Naive thymus-derived CD8-positive, alpha-beta T cell (primary cell): ENCODE measurements around the gene MAGI2. TPM values are rescaled to one million over a fixed set of nuclear protein-coding genes. Genes with fewer than 3 reads are reported as not detected.

ENCODE experiments used
- ATAC-seq, 2 donors: fragments of 150-1000 bp; cut with Tn5 transposase in 1 of 2; sonication (Bioruptor Pico), chemical (Tn5 transposase) in 1 of 2; 1 replicate in 1 of 2; 2 replicates in 1 of 2; pipeline ENCODE4 v1.10.0; 2021; ENCODE audit warnings: mild to moderate bottlenecking in 2 of 2, moderate library complexity in 2 of 2
- POLR2A ChIA-PET: fragments of 350-600 bp; sonication (Branson Sonifier 250); formaldehyde crosslinking; loops from one replicate; lab custom pipeline; 2021; ENCODE audit warnings: antibody characterized with exemption; lab: Charles Lee
- DNase-seq, 10 donors: peaks; one replicate each; pipeline versions ENCODE4 v3.0.0 to v3.0.0-alpha.2; 2020 to 2022
- H3K27ac Mint-ChIP-seq, 10 donors: one replicate each; pipeline ENCODE4 v1.8.0; 2020 to 2022; ENCODE audit warnings: mild to moderate bottlenecking in 10 of 10, mixed read lengths in 10 of 10, moderate library complexity in 4 of 10, inconsistent platforms in 1 of 10
- H3K27me3 Mint-ChIP-seq, 5 donors: one replicate each; pipeline ENCODE4 v1.8.0; 2021 to 2022; ENCODE audit warnings: mixed read lengths in 5 of 5
- H3K36me3 Mint-ChIP-seq, 3 donors: one replicate each; pipeline ENCODE4 v1.8.0; 2020 to 2022; ENCODE audit warnings: mixed read lengths in 3 of 3, mild to moderate bottlenecking in 2 of 3, inconsistent platforms in 1 of 3
- H3K4me1 Mint-ChIP-seq, 4 donors: one replicate each; pipeline ENCODE4 v1.8.0; 2021 to 2022; ENCODE audit warnings: mixed read lengths in 4 of 4
- H3K4me3 Mint-ChIP-seq, 10 donors: one replicate each; pipeline ENCODE4 v1.8.0; 2020 to 2022; ENCODE audit warnings: mild to moderate bottlenecking in 10 of 10, mixed read lengths in 10 of 10, moderate library complexity in 6 of 10, inconsistent platforms in 1 of 10
- H3K9me3 Mint-ChIP-seq, 9 donors: one replicate each; pipeline ENCODE4 v1.8.0; 2020 to 2022; ENCODE audit warnings: mixed read lengths in 9 of 9, mild to moderate bottlenecking in 3 of 9, inconsistent platforms in 1 of 9, moderate library complexity in 1 of 9
- polyA plus RNA-seq, 3 donors: library from polyadenylated mRNA; unstranded; fragments of 300-500 nt; fragmentation: Illumina TruSeq; gene quantifications; one replicate each; pipeline ENCODE4 v1.2.3, GENCODE V29; 2021
- total RNA-seq, 8 experiments: library from RNA in 2 of 8; stranded (reverse) in 2 of 8; gene quantifications; one replicate each; pipeline ENCODE4 v1.2.3 and lab custom pipeline; 2021 to 2026

The MAGI2 gene
- total and polyA plus RNA-seq, 5 experiments from 2014 or later, result 0.02 to 0.65 (median 0.37) TPM; not detected in 1

DNA sequence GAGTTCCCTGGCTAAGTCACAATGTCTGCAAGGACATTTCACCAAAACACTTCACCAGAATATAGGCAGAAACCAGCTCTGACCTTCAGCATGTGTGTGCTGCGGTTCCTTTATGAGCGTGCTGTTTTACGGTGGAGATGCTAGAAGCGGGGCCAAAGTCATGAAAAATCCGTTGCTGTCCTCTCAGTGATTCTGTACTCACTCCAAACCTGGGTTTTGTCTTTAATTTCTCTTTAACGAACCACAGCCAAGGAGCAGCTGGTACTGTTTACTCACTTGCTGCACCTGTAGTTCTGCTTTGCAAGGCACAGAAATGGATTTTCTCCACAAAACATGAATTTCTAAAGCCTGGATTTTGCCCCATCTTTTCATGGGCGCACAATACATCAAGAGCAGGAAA lies 1015.0 kb downstream of the MAGI2 start:
- peaks cover 0 to 4% (median 0%) of the 10 kb centered on the region in 9 donors for H3K9me3 Mint-ChIP-seq
- ATAC-seq, result no peak
- H3K4me3 Mint-ChIP-seq, result no peak overlapping the region
- no peaks in the 10 kb centered on the region for H3K36me3 Mint-ChIP-seq
- peaks cover 0 to 10% (median 0%) of the 10 kb centered on the region in 5 donors for H3K27me3 Mint-ChIP-seq
- no peaks in the 10 kb centered on the region for H3K4me1 Mint-ChIP-seq
- no peak for DNase-seq
- POLR2A ChIA-PET, result no interaction called here
- H3K27ac Mint-ChIP-seq, result no peak overlapping the region

- peaks cover 0 to 4% (median 0%) of the 10 kb centered on the region in 9 donors for H3K9me3 Mint-ChIP-seq
- no peak for ATAC-seq
- no peak overlapping the region for H3K4me3 Mint-ChIP-seq
- POLR2A ChIA-PET, result no interaction called here
- DNase-seq, result no peak
- peaks cover 0 to 10% (median 0%) of the 10 kb centered on the region in 5 donors for H3K27me3 Mint-ChIP-seq
- no peak overlapping the region for H3K27ac Mint-ChIP-seq
- H3K4me1 Mint-ChIP-seq, result no peaks in the 10 kb centered on the region
- no peaks in the 10 kb centered on the region for H3K36me3 Mint-ChIP-seq
Measured at GRCh38 chr7:78437118-78437517, 1016.3 kb downstream of the MAGI2 start.

GRCh38 chr7:78435355-78435754 lies 1018.1 kb downstream of the MAGI2 start:
- Mint-ChIP-seq H3K36me3 (no peaks in the 10 kb centered on the region), H3K9me3 (peaks cover 0 to 4% (median 0%) of the 10 kb centered on the region in 9 donors), H3K4me1 (no peaks in the 10 kb centered on the region), H3K4me3 (no peak overlapping the region), H3K27ac (no peak overlapping the region), H3K27me3 (peaks cover 0 to 10% (median 0%) of the 10 kb centered on the region in 5 donors)
- ATAC-seq, result no peak
- POLR2A ChIA-PET, result no interaction called here
- DNase-seq, result no peak

- H3K36me3 Mint-ChIP-seq, result no peaks in the 10 kb centered on the region
- ATAC-seq (no peak), DNase-seq (no peak)
- H3K4me3 Mint-ChIP-seq, result no peak overlapping the region
- no peaks in the 10 kb centered on the region for H3K4me1 Mint-ChIP-seq
- no peak overlapping the region for H3K27ac Mint-ChIP-seq
- POLR2A ChIA-PET, result no interaction called here
- H3K27me3 Mint-ChIP-seq, result peaks cover 0 to 10% (median 0%) of the 10 kb centered on the region in 5 donors
- H3K9me3 Mint-ChIP-seq, result peaks cover 0 to 4% (median 0%) of the 10 kb centered on the region in 9 donors
Measured at GRCh38 chr7:78434281-78434680, 1019.2 kb downstream of the MAGI2 start.

DNA sequence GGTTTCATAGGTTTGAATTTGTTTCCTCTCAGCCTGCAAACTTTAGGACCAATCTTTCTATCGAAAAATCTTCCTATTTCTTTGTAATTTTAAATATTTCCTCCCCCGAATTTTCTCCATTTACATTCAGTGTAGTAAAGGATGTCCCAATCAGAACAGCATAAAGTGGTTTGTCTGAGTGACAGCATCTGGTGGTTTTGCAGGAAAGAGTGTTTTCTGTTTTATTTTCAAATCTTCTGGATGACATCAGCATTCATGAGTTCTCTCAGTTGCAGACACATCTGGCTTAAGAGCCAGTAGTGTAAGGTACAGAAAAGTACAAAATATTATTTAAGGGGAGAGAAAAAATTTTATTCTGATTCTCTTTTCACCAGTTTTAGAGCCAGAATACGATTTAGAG lies 1020.0 kb downstream of the MAGI2 start:
- peaks cover 0 to 10% (median 0%) of the 10 kb centered on the region in 5 donors for H3K27me3 Mint-ChIP-seq
- no peak for ATAC-seq
- H3K36me3 Mint-ChIP-seq, result no peaks in the 10 kb centered on the region
- DNase-seq, result no peak
- no peak overlapping the region for H3K27ac Mint-ChIP-seq
- peaks cover 0 to 4% (median 0%) of the 10 kb centered on the region in 9 donors for H3K9me3 Mint-ChIP-seq
- POLR2A ChIA-PET, result no interaction called here
- H3K4me3 Mint-ChIP-seq, result no peak overlapping the region
- H3K4me1 Mint-ChIP-seq, result no peaks in the 10 kb centered on the region

- Mint-ChIP-seq H3K4me3 (no peak overlapping the region), H3K27me3 (peaks cover 0 to 6% (median 2%) of the 10 kb centered on the region in 5 donors), H3K9me3 (peaks cover 0 to 10% (median 3%) of the 10 kb centered on the region in 9 donors), H3K36me3 (no peaks in the 10 kb centered on the region), H3K4me1 (peaks cover 0 to 2% (median under 1%) of the 10 kb centered on the region in 4 donors), H3K27ac (no peak overlapping the region)
- DNase-seq, result no peak
- POLR2A ChIA-PET, result no interaction called here
- ATAC-seq, result no peak
Measured at GRCh38 chr7:78429878-78430277, 1023.6 kb downstream of the MAGI2 start.

DNA sequence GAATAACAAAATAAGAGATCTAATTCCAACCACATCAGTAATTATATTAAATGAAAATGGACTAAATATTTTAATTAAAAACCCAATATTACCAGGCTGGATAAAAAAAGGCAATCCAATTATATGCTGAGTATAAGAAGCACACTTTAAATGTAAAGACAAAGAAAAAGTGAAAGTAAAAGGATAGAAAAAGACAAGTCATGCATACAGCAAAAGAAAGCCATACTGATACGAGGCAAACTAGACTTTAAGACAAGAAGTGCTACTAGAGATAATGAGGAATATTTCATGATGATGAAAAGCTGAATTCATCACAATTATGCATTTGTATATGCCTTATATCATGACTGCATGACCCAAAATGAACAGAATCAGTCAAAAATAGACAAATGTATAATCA lies 1026.3 kb downstream of the MAGI2 start:
- no peak for ATAC-seq
- POLR2A ChIA-PET, result no interaction called here
- peaks cover 0 to 4% (median 0%) of the 10 kb centered on the region in 5 donors for H3K27me3 Mint-ChIP-seq
- H3K27ac Mint-ChIP-seq, result no peak overlapping the region
- DNase-seq, result no peak
- H3K4me3 Mint-ChIP-seq, result no peak overlapping the region
- H3K9me3 Mint-ChIP-seq, result peaks cover 0 to 24% (median 6%) of the 10 kb centered on the region in 9 donors
- H3K36me3 Mint-ChIP-seq, result no peaks in the 10 kb centered on the region
- H3K4me1 Mint-ChIP-seq, result peaks cover 0 to 2% (median under 1%) of the 10 kb centered on the region in 4 donors

GRCh38 chr7:78420001-78420400 lies 1033.5 kb downstream of the MAGI2 start:
- H3K27me3 Mint-ChIP-seq, result peaks cover 0 to 4% (median 0%) of the 10 kb centered on the region in 5 donors
- H3K36me3 Mint-ChIP-seq, result peaks cover 0 to 4% (median 0%) of the 10 kb centered on the region in 3 donors
- no peaks in the 10 kb centered on the region for H3K4me1 Mint-ChIP-seq
- DNase-seq (no peak), ATAC-seq (no peak)
- no peak overlapping the region for H3K4me3 Mint-ChIP-seq
- H3K27ac Mint-ChIP-seq, result no peak overlapping the region
- POLR2A ChIA-PET, result no interaction called here
- H3K9me3 Mint-ChIP-seq, result peaks cover 0 to 15% (median 7%) of the 10 kb centered on the region in 9 donors

DNA sequence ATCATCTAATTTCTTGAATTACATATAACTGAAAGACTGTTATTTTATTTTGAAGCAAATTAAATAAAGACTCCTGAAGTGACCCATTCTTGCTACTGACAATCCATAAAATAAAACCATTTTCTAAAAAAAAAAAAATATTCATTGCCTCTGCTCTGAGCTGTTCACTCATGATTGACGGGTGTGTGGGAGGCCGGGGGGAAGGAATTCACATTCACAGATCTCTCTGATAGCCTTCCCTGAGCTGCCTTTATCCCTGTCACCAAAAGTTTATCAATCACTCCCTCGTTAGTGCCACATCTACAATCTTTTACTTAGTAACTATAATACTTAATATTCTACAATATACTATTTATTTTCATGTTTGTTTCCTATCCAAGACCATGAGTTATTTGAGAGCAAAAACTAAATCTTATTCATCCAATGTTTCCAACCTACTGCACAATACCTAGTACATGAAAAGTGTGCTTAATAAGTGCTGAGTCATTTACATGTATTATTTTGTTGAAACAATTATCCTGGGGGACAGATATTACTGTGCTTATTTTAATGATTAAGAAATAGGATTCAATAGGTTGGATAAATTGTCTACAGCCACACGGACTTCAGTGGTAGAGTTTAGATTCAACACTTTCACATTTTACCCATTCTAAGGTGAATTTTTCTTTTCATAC lies 1036.2 kb downstream of the MAGI2 start:
- peaks cover 0 to 4% (median 0%) of the 10 kb centered on the region in 5 donors for H3K27me3 Mint-ChIP-seq
- peaks cover 0 to 4% (median 0%) of the 10 kb centered on the region in 3 donors for H3K36me3 Mint-ChIP-seq
- DNase-seq (no peak), ATAC-seq (no peak)
- no peaks in the 10 kb centered on the region for H3K4me1 Mint-ChIP-seq
- no peak overlapping the region for H3K27ac Mint-ChIP-seq
- peaks cover 0 to 10% (median 2%) of the 10 kb centered on the region in 9 donors for H3K9me3 Mint-ChIP-seq
- POLR2A ChIA-PET, result no interaction called here
- H3K4me3 Mint-ChIP-seq, result no peak overlapping the region

GRCh38 chr7:78413568-78413967 lies 1039.9 kb downstream of the MAGI2 start:
- H3K4me3 Mint-ChIP-seq, result no peak overlapping the region
- POLR2A ChIA-PET, result no interaction called here
- peaks cover 0 to 4% (median 0%) of the 10 kb centered on the region in 5 donors for H3K27me3 Mint-ChIP-seq
- H3K36me3 Mint-ChIP-seq, result peaks cover 0 to 4% (median 0%) of the 10 kb centered on the region in 3 donors
- DNase-seq (no peak), ATAC-seq (no peak)
- peaks cover 0 to 12% (median 3%) of the 10 kb centered on the region in 9 donors for H3K9me3 Mint-ChIP-seq
- H3K27ac Mint-ChIP-seq, result no peak overlapping the region
- H3K4me1 Mint-ChIP-seq, result no peaks in the 10 kb centered on the region

- H3K27me3 Mint-ChIP-seq, result peaks cover 0 to 4% (median 0%) of the 10 kb centered on the region in 5 donors
Measured at GRCh38 chr7:78412216-78412858, 1041.1 kb downstream of the MAGI2 start.

DNA sequence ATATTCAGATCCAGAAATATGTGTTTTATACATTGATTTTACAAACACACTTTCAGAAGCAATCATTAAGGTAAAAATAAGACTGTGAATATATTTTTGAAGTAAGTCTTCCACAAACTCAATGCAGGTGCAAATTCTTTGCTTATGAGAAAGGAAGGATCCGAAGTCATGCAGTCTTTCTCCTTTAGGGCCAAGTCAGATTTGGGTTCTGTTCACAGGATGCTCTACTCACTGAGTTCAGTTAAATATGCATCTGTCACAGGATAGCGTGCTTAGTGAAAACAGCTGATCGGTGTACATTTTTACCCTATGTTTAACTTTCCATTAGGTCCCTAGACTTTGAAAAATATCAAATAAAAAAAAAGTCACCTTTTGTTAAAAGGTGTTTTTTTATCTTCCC lies 1046.4 kb downstream of the MAGI2 start:
- no peak for ATAC-seq
- no peak overlapping the region for H3K4me3 Mint-ChIP-seq
- POLR2A ChIA-PET, result no interaction called here
- no peak for DNase-seq
- no peaks in the 10 kb centered on the region for H3K4me1 Mint-ChIP-seq
- no peaks in the 10 kb centered on the region for H3K36me3 Mint-ChIP-seq
- no peak overlapping the region for H3K27ac Mint-ChIP-seq
- H3K9me3 Mint-ChIP-seq, result peaks cover 0 to 4% (median 2%) of the 10 kb centered on the region in 9 donors
- H3K27me3 Mint-ChIP-seq, result no peaks in the 10 kb centered on the region

More at GRCh38 chr7:78412216-78412858, 1041.1 kb downstream of the MAGI2 start:
- Mint-ChIP-seq H3K4me1 (no peaks in the 10 kb centered on the region), H3K9me3 (peaks cover 0 to 12% (median 3%) of the 10 kb centered on the region in 9 donors), H3K27ac (no peak overlapping the region), H3K36me3 (peaks cover 0 to 4% (median 0%) of the 10 kb centered on the region in 3 donors), H3K4me3 (no peak overlapping the region)
- DNase-seq, result no peak
- no peak for ATAC-seq
- POLR2A ChIA-PET, result no interaction called here

DNA sequence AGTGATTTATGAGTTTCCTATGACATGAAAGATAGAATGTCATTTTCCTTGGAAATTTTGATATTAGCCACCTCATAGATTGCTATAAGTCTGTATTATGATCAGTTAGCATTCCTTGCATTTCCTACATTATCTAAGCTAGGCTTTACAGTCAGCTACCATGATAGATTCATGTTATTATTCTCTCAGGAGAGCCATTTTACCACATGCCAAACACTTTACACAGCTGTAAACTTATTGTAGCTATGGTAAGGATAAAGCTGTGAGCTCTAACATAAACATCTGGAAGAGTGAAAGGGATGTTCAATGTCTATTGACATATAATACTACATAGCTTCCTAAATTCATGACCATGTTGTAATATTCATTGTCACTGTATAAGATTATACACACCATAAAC lies 1046.9 kb downstream of the MAGI2 start:
- Mint-ChIP-seq H3K27me3 (no peaks in the 10 kb centered on the region), H3K27ac (no peak overlapping the region), H3K4me1 (no peaks in the 10 kb centered on the region), H3K4me3 (no peak overlapping the region), H3K9me3 (peaks cover 0 to 4% (median 0%) of the 10 kb centered on the region in 9 donors), H3K36me3 (no peaks in the 10 kb centered on the region)
- POLR2A ChIA-PET, result no interaction called here
- no peak for ATAC-seq
- DNase-seq, result no peak
